ENCODE data around the gene CAMKK2.

DNA sequence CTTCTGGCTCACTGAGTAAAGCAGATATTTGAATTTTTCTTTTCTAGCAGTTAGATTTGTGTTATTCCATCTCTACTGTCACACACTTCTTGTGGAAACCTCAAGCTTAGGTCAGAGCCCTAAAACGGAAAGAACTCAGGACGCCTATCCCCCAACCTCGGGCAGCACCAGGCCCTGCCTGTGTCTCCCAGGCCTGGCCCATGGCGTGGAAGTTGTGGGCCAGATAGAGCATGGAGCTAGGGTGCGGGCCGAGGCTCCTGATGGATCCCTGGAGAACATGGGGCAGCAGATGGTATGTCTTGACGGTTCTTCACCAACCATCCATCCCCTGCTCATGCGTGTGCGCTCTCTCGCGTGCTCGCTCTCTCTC lies 66.0 kb downstream of the CAMKK2 start:
- TF ChIP-seq, protein P1, sequence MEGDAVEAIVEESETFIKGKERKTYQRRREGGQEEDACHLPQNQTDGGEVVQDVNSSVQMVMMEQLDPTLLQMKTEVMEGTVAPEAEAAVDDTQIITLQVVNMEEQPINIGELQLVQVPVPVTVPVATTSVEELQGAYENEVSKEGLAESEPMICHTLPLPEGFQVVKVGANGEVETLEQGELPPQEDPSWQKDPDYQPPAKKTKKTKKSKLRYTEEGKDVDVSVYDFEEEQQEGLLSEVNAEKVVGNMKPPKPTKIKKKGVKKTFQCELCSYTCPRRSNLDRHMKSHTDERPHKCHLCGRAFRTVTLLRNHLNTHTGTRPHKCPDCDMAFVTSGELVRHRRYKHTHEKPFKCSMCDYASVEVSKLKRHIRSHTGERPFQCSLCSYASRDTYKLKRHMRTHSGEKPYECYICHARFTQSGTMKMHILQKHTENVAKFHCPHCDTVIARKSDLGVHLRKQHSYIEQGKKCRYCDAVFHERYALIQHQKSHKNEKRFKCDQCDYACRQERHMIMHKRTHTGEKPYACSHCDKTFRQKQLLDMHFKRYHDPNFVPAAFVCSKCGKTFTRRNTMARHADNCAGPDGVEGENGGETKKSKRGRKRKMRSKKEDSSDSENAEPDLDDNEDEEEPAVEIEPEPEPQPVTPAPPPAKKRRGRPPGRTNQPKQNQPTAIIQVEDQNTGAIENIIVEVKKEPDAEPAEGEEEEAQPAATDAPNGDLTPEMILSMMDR (conservative IDR thresholded peaks at IDR 0.05 in 1 of 2, IDR thresholded peaks at IDR 0.05 in 1 of 2; ENCODE audit: low read depth in 1 of 2, low read length in 2 of 2) = no peak
- TF ChIP-seq EZH2 (IDR thresholded peaks at IDR 0.05; ENCODE audit: low read length, missing control alignments) = no peak

Data from fibroblast of lung (primary cell).